GM19023 (cell line): ENCODE results near the gene RAP2A.

Experiments used
- ATAC-seq: cut with Tn5 transposase; IDR thresholded peaks from one replicate; pipeline ENCODE4 v1.9.1; 2021; ENCODE audit warnings: mild to moderate bottlenecking, moderate library complexity; ENCODE audit not compliant: unreplicated experiment

RAP2A gene

GRCh38 chr13:97492684-97493371 lies 58.9 kb downstream of the RAP2A start:
- no peak for ATAC-seq

DNA sequence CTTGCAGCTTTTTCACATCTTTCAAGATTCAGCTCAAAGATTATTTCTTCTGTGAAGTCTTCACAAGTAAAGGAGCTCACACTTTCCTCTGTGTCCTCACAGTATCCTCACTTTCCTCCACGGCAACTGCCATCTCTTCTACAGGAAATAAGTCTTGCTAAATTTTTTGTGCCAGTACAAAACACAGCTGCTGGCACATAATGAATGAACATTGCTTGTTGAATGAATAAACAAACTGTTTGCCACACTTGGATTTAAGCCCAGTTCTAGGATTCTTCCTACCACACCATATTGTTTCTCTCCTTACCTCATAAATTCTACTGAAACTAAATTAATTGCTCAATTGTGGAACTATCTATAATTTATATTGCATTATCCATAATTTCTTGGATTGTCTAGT lies 59.5 kb downstream of the RAP2A start:
- no peak for ATAC-seq

- ATAC-seq, result no peak
These were observed 61.7 kb downstream of the RAP2A start for GRCh38 chr13:97495678-97496077.

GRCh38 chr13:97496511-97496910 lies 62.5 kb downstream of the RAP2A start:
- ATAC-seq, result no peak

DNA sequence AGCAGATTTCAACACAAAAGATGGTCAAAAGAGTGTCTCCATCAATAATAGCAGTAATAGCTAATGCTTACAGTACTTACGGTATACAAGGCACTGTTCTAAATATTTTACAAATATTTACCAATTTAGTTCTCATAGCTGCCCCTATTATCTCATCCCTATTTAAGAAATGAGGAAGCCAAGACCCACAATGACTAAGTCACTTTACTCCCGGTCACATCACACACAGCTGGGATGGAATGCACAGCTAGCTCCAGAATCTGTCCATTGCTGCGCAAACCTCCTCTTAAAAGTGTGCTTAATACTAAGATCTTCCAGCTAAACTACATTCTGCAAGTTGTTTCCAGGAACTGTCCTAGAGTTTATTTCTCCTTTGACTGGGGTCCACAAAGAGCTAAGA lies 63.4 kb downstream of the RAP2A start:
- ATAC-seq, result no peak

DNA sequence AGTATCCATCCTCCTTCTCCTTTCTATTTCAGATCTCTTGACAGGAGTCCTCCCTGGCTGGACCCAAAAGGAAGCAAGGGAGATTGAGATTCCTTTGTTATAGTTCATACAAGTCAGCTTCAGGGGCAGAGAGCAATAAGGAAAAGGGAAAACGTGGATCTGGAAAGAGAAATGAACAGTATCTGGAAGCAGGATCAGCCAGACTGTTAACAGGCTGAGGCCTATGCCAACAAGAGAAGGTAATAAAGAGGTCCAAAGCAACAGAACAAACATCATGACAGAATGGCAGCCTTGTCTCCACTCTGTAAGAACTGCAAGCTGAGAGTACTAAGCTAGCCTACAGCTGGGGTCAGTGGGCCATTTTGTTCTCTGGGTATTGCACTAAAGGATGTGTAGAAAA lies 64.5 kb downstream of the RAP2A start:
- ATAC-seq, result no peak

- no peak for ATAC-seq
These were observed 65.2 kb downstream of the RAP2A start for GRCh38 chr13:97499181-97499580.

GRCh38 chr13:97502181-97502580 lies 68.2 kb downstream of the RAP2A start:
- no peak for ATAC-seq

GRCh38 chr13:97502706-97503105 lies 68.7 kb downstream of the RAP2A start:
- no peak for ATAC-seq

GRCh38 chr13:97505017-97505416 lies 71.0 kb downstream of the RAP2A start:
- ATAC-seq, result no peak

DNA sequence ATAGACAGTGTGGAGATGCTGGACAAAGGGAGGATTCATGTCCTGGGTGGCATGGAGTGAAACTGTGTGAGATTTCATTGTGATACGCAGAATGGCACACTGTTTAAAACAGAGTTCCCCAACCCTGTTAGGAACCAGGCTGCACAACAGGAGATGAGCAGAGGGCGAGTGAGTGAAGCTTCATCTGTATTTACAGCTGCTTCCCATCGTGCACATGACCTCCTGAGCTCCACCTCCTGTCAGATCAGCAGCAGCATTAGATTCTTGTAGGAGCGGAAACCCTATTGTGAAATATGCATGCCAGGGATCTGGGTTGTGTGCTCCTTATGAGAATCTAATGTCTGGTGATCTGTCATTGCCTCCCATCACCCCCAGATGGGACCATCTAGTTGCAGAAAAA lies 72.5 kb downstream of the RAP2A start:
- no peak for ATAC-seq

GRCh38 chr13:97512732-97513131 lies 78.8 kb downstream of the RAP2A start:
- no peak for ATAC-seq

- no peak for ATAC-seq
These were observed 81.7 kb downstream of the RAP2A start for GRCh38 chr13:97515643-97516042.

DNA sequence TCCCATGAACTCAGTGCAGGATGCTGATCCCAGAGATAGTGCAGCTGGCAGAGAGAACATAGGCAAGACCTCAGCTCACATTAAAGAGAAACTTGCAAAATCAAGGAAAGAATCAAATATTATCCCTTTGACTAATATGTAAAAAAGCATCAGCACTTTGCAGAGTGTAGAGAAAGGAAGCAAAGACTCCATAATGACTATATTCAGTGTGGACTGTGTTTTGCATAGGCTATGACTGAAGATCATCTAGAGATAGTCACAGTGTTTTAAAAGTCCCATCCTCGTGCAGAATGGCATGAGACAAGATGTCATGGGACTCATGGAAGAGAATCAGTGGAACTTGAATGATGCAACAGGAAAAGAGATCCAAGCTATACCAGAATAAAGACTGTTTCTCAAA lies 84.0 kb downstream of the RAP2A start:
- no peak for ATAC-seq
